HG03342 (cell line): Measurements from ENCODE around the gene CYP2A6.
A peak's percentile ranks its signal among the peaks of the same experiment; 100 is the strongest.
"Not testable (repeated sequence)": the region's sequence is repeated elsewhere in the genome, so short reads cannot be mapped to it uniquely, and the experiment has no call there.

Source experiments
- ATAC-seq: cut with Tn5 transposase; IDR thresholded peaks from one replicate; pipeline ENCODE4 v1.9.1; 2021; ENCODE audit warnings: mild to moderate bottlenecking, moderate library complexity; ENCODE audit not compliant: unreplicated experiment

The CYP2A6 gene

GRCh38 chr19:40819479-40820234, 30.6 kb downstream of the CYP2A6 start:
- not testable (repeated sequence) for ATAC-seq

GRCh38 chr19:40818480-40819399, 31.5 kb downstream of the CYP2A6 start:
- peak; percentile 52 for ATAC-seq

- ATAC-seq, result no peak
Observed at GRCh38 chr19:40815223-40815622, 35.0 kb downstream of the CYP2A6 start.

- no peak for ATAC-seq
Observed at GRCh38 chr19:40813182-40813581, 37.1 kb downstream of the CYP2A6 start.

GRCh38 chr19:40812571-40812970, 37.7 kb downstream of the CYP2A6 start:
- ATAC-seq, result not testable (repeated sequence)

- no peak for ATAC-seq
Observed at GRCh38 chr19:40811478-40812341, 38.5 kb downstream of the CYP2A6 start.

- ATAC-seq, result not testable (repeated sequence)
Observed at GRCh38 chr19:40810649-40811408, 39.4 kb downstream of the CYP2A6 start.

GRCh38 chr19:40810160-40810559, 40.1 kb downstream of the CYP2A6 start:
- ATAC-seq, result no peak

GRCh38 chr19:40809358-40810086, 40.7 kb downstream of the CYP2A6 start:
- ATAC-seq, result no peak

- no peak for ATAC-seq
Observed at GRCh38 chr19:40808497-40808896, 41.8 kb downstream of the CYP2A6 start.

- no peak for ATAC-seq
Observed at GRCh38 chr19:40808021-40808325, 42.3 kb downstream of the CYP2A6 start.

- no peak for ATAC-seq
Observed at GRCh38 chr19:40807147-40808020, 42.9 kb downstream of the CYP2A6 start.

- no peak for ATAC-seq
Observed at GRCh38 chr19:40806423-40807146, 43.7 kb downstream of the CYP2A6 start.

- ATAC-seq, result no peak
Observed at GRCh38 chr19:40805258-40805868, 44.9 kb downstream of the CYP2A6 start.

- ATAC-seq, result no peak
Observed at GRCh38 chr19:40804783-40805242, 45.4 kb downstream of the CYP2A6 start.

GRCh38 chr19:40803857-40804782, 46.1 kb downstream of the CYP2A6 start:
- no peak for ATAC-seq
